Measurements from ENCODE around the gene DUS2. TPM values are rescaled to one million over a fixed set of nuclear protein-coding genes. Genes with fewer than 3 reads are reported as not detected.
"Not testable (repeated sequence)": the region's sequence is repeated elsewhere in the genome, so short reads cannot be mapped to it uniquely, and the experiment has no call there.

DUS2 gene
- total and polyA plus RNA-seq, 4 donors = 13.3 to 17.2 (median 15.3) TPM

DNA sequence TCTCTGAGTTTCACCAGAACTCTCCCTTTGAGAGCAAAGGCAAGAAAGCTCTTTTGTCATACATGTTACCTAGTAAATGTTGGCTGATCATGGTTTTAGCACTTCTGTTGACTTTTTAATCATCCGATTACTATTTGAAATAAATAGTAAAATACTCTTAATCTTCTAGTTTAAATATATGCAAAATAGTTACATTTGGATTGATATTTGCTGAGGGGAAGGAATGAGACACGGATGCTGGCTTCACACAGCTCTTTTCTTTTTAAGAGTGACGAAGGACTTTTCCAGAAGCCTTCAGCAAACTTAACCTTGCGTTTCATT is 71.5 kb downstream of the DUS2 start:
- no peaks in the 10 kb centered on the region for H3K4me1 ChIP-seq (ENCODE audit: control insufficient read depth, insufficient read depth, low read length)
- H3K27ac ChIP-seq (ENCODE audit: low read depth, low read length) = no peak overlapping the region
- H3K4me3 ChIP-seq (ENCODE audit: low read depth, low read length) = no peak overlapping the region
- H3K36me3 ChIP-seq (ENCODE audit: control insufficient read depth, insufficient read depth, low read length) = no peaks in the 10 kb centered on the region
- WGBS (ENCODE audit: insufficient coverage) = no CpG with 5 or more reads among the region's 4 CpGs
- no peaks in the 10 kb centered on the region for H3K9me3 ChIP-seq (ENCODE audit: control insufficient read depth, insufficient read depth, low read length)
- no peaks in the 10 kb centered on the region for H3K27me3 ChIP-seq (ENCODE audit: control insufficient read depth, insufficient read depth, low read length)
- no peak for DNase-seq (ENCODE audit: low read depth in 4 of 6, low spot score in 6 of 6)

GRCh38 chr16:68096491-68096890 is 73.4 kb downstream of the DUS2 start:
- no peak for DNase-seq (ENCODE audit: low read depth in 4 of 6, low spot score in 6 of 6)
- H3K36me3 ChIP-seq (ENCODE audit: control insufficient read depth, insufficient read depth, low read length) = no peaks in the 10 kb centered on the region
- H3K27ac ChIP-seq (ENCODE audit: low read depth, low read length) = no peak overlapping the region
- no peak overlapping the region for H3K4me3 ChIP-seq (ENCODE audit: low read depth, low read length)
- no peaks in the 10 kb centered on the region for H3K9me3 ChIP-seq (ENCODE audit: control insufficient read depth, insufficient read depth, low read length)
- WGBS (ENCODE audit: insufficient coverage) = 100% methylated on average over 1 of the region's 2 CpGs
- H3K4me1 ChIP-seq (ENCODE audit: control insufficient read depth, insufficient read depth, low read length) = no peaks in the 10 kb centered on the region
- no peaks in the 10 kb centered on the region for H3K27me3 ChIP-seq (ENCODE audit: control insufficient read depth, insufficient read depth, low read length)

GRCh38 chr16:68097088-68097487 is 74.0 kb downstream of the DUS2 start:
- H3K27me3 ChIP-seq (ENCODE audit: control insufficient read depth, insufficient read depth, low read length) = no peaks in the 10 kb centered on the region
- no peaks in the 10 kb centered on the region for H3K4me1 ChIP-seq (ENCODE audit: control insufficient read depth, insufficient read depth, low read length)
- H3K4me3 ChIP-seq (ENCODE audit: low read depth, low read length) = no peak overlapping the region
- no peak for DNase-seq (ENCODE audit: low read depth in 4 of 6, low spot score in 6 of 6)
- H3K27ac ChIP-seq (ENCODE audit: low read depth, low read length) = no peak overlapping the region
- H3K9me3 ChIP-seq (ENCODE audit: control insufficient read depth, insufficient read depth, low read length) = no peaks in the 10 kb centered on the region
- no peaks in the 10 kb centered on the region for H3K36me3 ChIP-seq (ENCODE audit: control insufficient read depth, insufficient read depth, low read length)

- Histone ChIP-seq H3K27me3 (ENCODE audit: control insufficient read depth, insufficient read depth, low read length) (no peaks in the 10 kb centered on the region), H3K4me1 (ENCODE audit: control insufficient read depth, insufficient read depth, low read length) (no peaks in the 10 kb centered on the region), H3K27ac (ENCODE audit: low read depth, low read length) (no peak overlapping the region), H3K36me3 (ENCODE audit: control insufficient read depth, insufficient read depth, low read length) (no peaks in the 10 kb centered on the region), H3K4me3 (ENCODE audit: low read depth, low read length) (no peak overlapping the region), H3K9me3 (ENCODE audit: control insufficient read depth, insufficient read depth, low read length) (no peaks in the 10 kb centered on the region)
- WGBS (ENCODE audit: insufficient coverage) = no CpG with 5 or more reads among the region's 3 CpGs
- DNase-seq (ENCODE audit: low read depth in 4 of 6, low spot score in 6 of 6) = no peak
These were observed 74.8 kb downstream of the DUS2 start for GRCh38 chr16:68097895-68098294.

DNA sequence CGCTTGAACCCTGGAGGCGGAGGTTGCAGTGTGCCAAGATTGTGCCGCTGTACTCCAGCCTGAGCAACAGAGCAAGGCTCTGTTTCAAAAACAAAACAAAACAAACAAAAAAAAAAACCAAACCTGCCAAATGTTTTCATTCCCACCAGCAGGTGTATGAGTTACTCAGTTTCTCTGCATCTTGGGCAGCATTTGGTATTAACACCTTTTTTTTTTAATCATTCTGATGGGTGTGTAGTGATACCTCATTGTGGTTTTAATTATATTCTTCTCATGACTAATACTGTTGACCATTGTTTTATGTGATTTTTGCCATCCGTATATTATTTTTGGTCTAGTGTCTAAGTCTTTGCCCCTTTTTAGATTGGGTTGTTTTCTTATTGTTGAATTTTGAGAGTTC is 77.4 kb downstream of the DUS2 start:
- H3K9me3 ChIP-seq (ENCODE audit: control insufficient read depth, insufficient read depth, low read length) = no peaks in the 10 kb centered on the region
- no peak for DNase-seq (ENCODE audit: low read depth in 4 of 6, low spot score in 6 of 6)
- no peaks in the 10 kb centered on the region for H3K27me3 ChIP-seq (ENCODE audit: control insufficient read depth, insufficient read depth, low read length)
- 100% methylated on average over 1 of the region's 4 CpGs for WGBS (ENCODE audit: insufficient coverage)
- no peak overlapping the region for H3K4me3 ChIP-seq (ENCODE audit: low read depth, low read length)
- H3K4me1 ChIP-seq (ENCODE audit: control insufficient read depth, insufficient read depth, low read length) = no peaks in the 10 kb centered on the region
- no peak overlapping the region for H3K27ac ChIP-seq (ENCODE audit: low read depth, low read length)
- H3K36me3 ChIP-seq (ENCODE audit: control insufficient read depth, insufficient read depth, low read length) = no peaks in the 10 kb centered on the region

DNA sequence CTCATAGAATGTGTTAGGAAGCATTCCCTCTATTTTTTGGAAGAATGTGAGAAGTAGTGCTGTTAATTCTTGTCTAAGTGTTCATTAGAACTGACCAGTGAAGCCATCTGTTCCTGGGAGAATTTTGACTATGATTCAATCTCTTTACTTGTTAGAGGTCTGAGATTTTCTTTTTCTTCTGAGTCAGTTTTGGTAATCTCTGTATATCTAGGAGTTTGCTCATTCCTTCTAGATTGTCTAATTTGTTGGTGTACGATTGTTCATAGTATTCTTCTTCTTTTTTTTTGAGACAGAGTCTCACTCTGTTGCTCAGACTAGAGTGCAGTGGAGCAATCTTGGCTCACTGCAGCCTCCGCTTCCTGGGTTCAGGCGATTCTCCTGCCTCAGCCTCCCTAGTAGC is 82.5 kb downstream of the DUS2 start:
- Histone ChIP-seq H3K9me3 (ENCODE audit: control insufficient read depth, insufficient read depth, low read length) (peaks cover 3% of the 10 kb centered on the region), H3K27me3 (ENCODE audit: control insufficient read depth, insufficient read depth, low read length) (no peaks in the 10 kb centered on the region), H3K36me3 (ENCODE audit: control insufficient read depth, insufficient read depth, low read length) (no peaks in the 10 kb centered on the region), H3K4me3 (ENCODE audit: low read depth, low read length) (no peak overlapping the region), H3K27ac (ENCODE audit: low read depth, low read length) (no peak overlapping the region), H3K4me1 (ENCODE audit: control insufficient read depth, insufficient read depth, low read length) (no peaks in the 10 kb centered on the region)
- 100% methylated on average over 3 of the region's 3 CpGs for WGBS (ENCODE audit: insufficient coverage)
- no peak for DNase-seq (ENCODE audit: low read depth in 4 of 6, low spot score in 6 of 6)

- H3K27ac ChIP-seq (ENCODE audit: low read depth, low read length); H3K27me3 ChIP-seq (ENCODE audit: control insufficient read depth, insufficient read depth, low read length); H3K36me3 ChIP-seq (ENCODE audit: control insufficient read depth, insufficient read depth, low read length); H3K9me3 ChIP-seq (ENCODE audit: control insufficient read depth, insufficient read depth, low read length); DNase-seq (ENCODE audit: low read depth in 4 of 6, low spot score in 6 of 6); H3K4me1 ChIP-seq (ENCODE audit: control insufficient read depth, insufficient read depth, low read length); H3K4me3 ChIP-seq (ENCODE audit: low read depth, low read length): not testable (repeated sequence)
- WGBS (ENCODE audit: insufficient coverage) = no CpG with 5 or more reads among the region's 9 CpGs
These were observed 84.3 kb downstream of the DUS2 start for GRCh38 chr16:68107230-68107928.

DNA sequence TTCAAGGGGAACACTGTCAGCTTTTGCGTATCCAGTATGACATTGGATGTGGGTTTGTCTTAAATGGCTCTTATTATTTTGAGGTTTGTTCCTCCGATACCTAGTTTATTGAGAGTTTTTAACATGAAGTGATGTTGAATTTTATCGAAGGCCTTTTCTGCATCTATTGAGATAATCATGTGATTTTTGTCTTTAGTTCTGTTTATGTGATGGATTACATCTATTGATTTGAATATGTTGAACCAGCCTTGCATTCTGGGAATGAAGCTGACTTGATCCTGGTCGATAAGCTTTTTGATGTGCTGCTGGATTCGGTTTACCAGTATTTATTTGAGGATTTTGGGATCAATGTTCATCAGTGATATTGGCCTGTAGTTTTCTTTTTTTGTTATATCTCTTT is 86.1 kb downstream of the DUS2 start:
- H3K36me3 ChIP-seq (ENCODE audit: control insufficient read depth, insufficient read depth, low read length); H3K27ac ChIP-seq (ENCODE audit: low read depth, low read length); H3K4me1 ChIP-seq (ENCODE audit: control insufficient read depth, insufficient read depth, low read length); H3K27me3 ChIP-seq (ENCODE audit: control insufficient read depth, insufficient read depth, low read length); H3K9me3 ChIP-seq (ENCODE audit: control insufficient read depth, insufficient read depth, low read length); H3K4me3 ChIP-seq (ENCODE audit: low read depth, low read length); DNase-seq (ENCODE audit: low read depth in 4 of 6, low spot score in 6 of 6): not testable (repeated sequence)
- 92% methylated on average over 5 of the region's 5 CpGs for WGBS (ENCODE audit: insufficient coverage)

DNA sequence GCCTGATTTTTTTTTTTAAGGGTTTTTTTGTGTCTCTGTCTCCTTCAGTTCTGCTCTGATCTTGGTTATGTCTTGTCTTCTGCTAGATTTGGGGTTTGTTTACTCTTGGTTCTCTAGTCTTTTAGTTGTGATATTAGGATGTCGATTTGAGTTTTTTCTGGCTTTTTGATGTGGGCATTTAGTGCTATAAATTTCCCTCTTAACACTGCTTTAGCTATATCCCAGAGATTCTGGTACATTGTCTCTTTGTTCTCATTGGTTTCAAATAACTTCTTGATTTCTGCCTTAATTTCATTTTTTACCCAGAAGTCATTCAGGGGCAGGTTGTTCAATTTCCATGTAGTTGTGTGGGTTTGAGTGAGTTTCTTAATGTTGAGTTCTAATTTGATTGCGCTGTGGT is 87.5 kb downstream of the DUS2 start:
- H3K4me3 ChIP-seq (ENCODE audit: low read depth, low read length); H3K27me3 ChIP-seq (ENCODE audit: control insufficient read depth, insufficient read depth, low read length); DNase-seq (ENCODE audit: low read depth in 4 of 6, low spot score in 6 of 6); H3K36me3 ChIP-seq (ENCODE audit: control insufficient read depth, insufficient read depth, low read length); H3K4me1 ChIP-seq (ENCODE audit: control insufficient read depth, insufficient read depth, low read length); H3K27ac ChIP-seq (ENCODE audit: low read depth, low read length); H3K9me3 ChIP-seq (ENCODE audit: control insufficient read depth, insufficient read depth, low read length): not testable (repeated sequence)
- WGBS (ENCODE audit: insufficient coverage) = 100% methylated on average over 1 of the region's 2 CpGs

DNA sequence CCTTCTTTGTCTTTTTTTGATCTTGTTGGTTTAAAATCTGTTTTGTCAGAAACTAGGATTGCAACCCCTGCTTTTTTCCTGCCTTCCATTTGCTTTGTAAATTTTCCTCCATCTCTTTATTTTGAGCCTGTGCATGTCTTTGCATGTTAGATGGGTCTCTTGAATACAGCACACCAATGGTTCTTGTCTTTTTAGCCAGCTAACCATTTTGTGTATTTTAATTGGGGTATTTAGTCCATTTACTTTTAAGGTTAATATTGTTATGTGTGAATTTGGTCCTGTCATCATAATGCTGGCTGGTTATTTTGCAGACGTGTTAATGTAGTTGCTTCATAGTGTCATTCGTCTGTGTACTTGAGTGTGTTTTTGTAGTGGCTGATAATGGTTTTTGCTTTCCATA is 88.3 kb downstream of the DUS2 start:
- Histone ChIP-seq H3K27ac (ENCODE audit: low read depth, low read length) (no peak overlapping the region), H3K36me3 (ENCODE audit: control insufficient read depth, insufficient read depth, low read length) (no peaks in the 10 kb centered on the region), H3K4me1 (ENCODE audit: control insufficient read depth, insufficient read depth, low read length) (no peaks in the 10 kb centered on the region), H3K4me3 (ENCODE audit: low read depth, low read length) (no peak overlapping the region), H3K9me3 (ENCODE audit: control insufficient read depth, insufficient read depth, low read length) (peaks cover 3% of the 10 kb centered on the region), H3K27me3 (ENCODE audit: control insufficient read depth, insufficient read depth, low read length) (no peaks in the 10 kb centered on the region)
- DNase-seq (ENCODE audit: low read depth in 4 of 6, low spot score in 6 of 6) = no peak
- 100% methylated on average over 2 of the region's 2 CpGs for WGBS (ENCODE audit: insufficient coverage)
